T-helper 1 cell treated with Interleukin-12 subunit alpha and Interleukin-12 subunit beta and Interleukin-4 antibody, amounts not matched to agents 30 μg/mL and 1 μg/mL, for 36 hours (primary cell): ENCODE results near the gene ZNF430.

Experiments used
- H3K27ac Mint-ChIP-seq: one replicate; pipeline ENCODE4 v1.8.0; 2021; ENCODE audit warnings: mild to moderate bottlenecking, mixed read lengths
- H3K27me3 Mint-ChIP-seq: one replicate; pipeline ENCODE4 v1.8.0; 2021; ENCODE audit warnings: low read depth, mixed read lengths
- H3K36me3 Mint-ChIP-seq: one replicate; pipeline ENCODE4 v1.8.0; 2021; ENCODE audit warnings: low read depth, mixed read lengths
- H3K4me1 Mint-ChIP-seq: one replicate; pipeline ENCODE4 v1.8.0; 2021; ENCODE audit warnings: low read depth, mixed read lengths
- H3K4me3 Mint-ChIP-seq: one replicate; pipeline ENCODE4 v1.8.0; 2021; ENCODE audit warnings: mild to moderate bottlenecking, moderate library complexity, mixed read lengths
- H3K9me3 Mint-ChIP-seq: one replicate; pipeline ENCODE4 v1.8.0; 2021; ENCODE audit warnings: mixed read lengths

ZNF430 gene

GRCh38 chr19:21087871-21088270, 67.4 kb downstream of the ZNF430 start:
- Mint-ChIP-seq H3K36me3 (peaks cover 45% of the 10 kb centered on the region), H3K9me3 (no peaks in the 10 kb centered on the region), H3K27me3 (no peaks in the 10 kb centered on the region), H3K4me3 (no peak overlapping the region), H3K27ac (no peak overlapping the region), H3K4me1 (peaks cover 18% of the 10 kb centered on the region)

- H3K4me1 Mint-ChIP-seq: no peaks in the 10 kb centered on the region
- no peak overlapping the region for H3K27ac Mint-ChIP-seq
- peaks cover 43% of the 10 kb centered on the region for H3K36me3 Mint-ChIP-seq
- H3K27me3 Mint-ChIP-seq: no peaks in the 10 kb centered on the region
- H3K4me3 Mint-ChIP-seq: no peak overlapping the region
- H3K9me3 Mint-ChIP-seq: peaks cover 10% of the 10 kb centered on the region
Measured at GRCh38 chr19:21092109-21092508, 71.7 kb downstream of the ZNF430 start.

GRCh38 chr19:21094347-21095025, 74.0 kb downstream of the ZNF430 start:
- Mint-ChIP-seq H3K27ac (no peak overlapping the region), H3K4me3 (no peak overlapping the region), H3K36me3 (peaks cover 47% of the 10 kb centered on the region)

GRCh38 chr19:21098291-21098690, 77.8 kb downstream of the ZNF430 start:
- H3K27me3 Mint-ChIP-seq: no peaks in the 10 kb centered on the region

More at GRCh38 chr19:21094347-21095025, 74.0 kb downstream of the ZNF430 start:
- H3K4me1 Mint-ChIP-seq: no peaks in the 10 kb centered on the region
- no peaks in the 10 kb centered on the region for H3K27me3 Mint-ChIP-seq
- H3K9me3 Mint-ChIP-seq: peaks cover 14% of the 10 kb centered on the region

GRCh38 chr19:21101521-21102242, 81.2 kb downstream of the ZNF430 start:
- Mint-ChIP-seq H3K9me3 (peaks cover 8% of the 10 kb centered on the region), H3K4me1 (peaks cover 5% of the 10 kb centered on the region), H3K27ac (no peak overlapping the region), H3K36me3 (peaks cover 60% of the 10 kb centered on the region), H3K27me3 (no peaks in the 10 kb centered on the region), H3K4me3 (no peak overlapping the region)

More at GRCh38 chr19:21098291-21098690, 77.8 kb downstream of the ZNF430 start:
- H3K27ac Mint-ChIP-seq: no peak overlapping the region
- peaks cover 57% of the 10 kb centered on the region for H3K36me3 Mint-ChIP-seq
- no peak overlapping the region for H3K4me3 Mint-ChIP-seq
- H3K9me3 Mint-ChIP-seq: peaks cover 18% of the 10 kb centered on the region
- peaks cover 5% of the 10 kb centered on the region for H3K4me1 Mint-ChIP-seq

- H3K36me3 Mint-ChIP-seq: peaks cover 74% of the 10 kb centered on the region
- no peaks in the 10 kb centered on the region for H3K4me1 Mint-ChIP-seq
Measured at GRCh38 chr19:21109116-21109515, 88.7 kb downstream of the ZNF430 start.

More at GRCh38 chr19:21109116-21109515, 88.7 kb downstream of the ZNF430 start:
- H3K4me3 Mint-ChIP-seq: no peak overlapping the region
- no peak overlapping the region for H3K27ac Mint-ChIP-seq
- no peaks in the 10 kb centered on the region for H3K27me3 Mint-ChIP-seq
- H3K9me3 Mint-ChIP-seq: peaks cover 47% of the 10 kb centered on the region
